CD4-positive, alpha-beta T cell treated with Interleukin-17A for 1 hour (primary cell): Measurements from ENCODE around the gene VAV3.
A peak's percentile ranks its signal among the peaks of the same experiment; 100 is the strongest.

Source experiments
- DNase-seq: peaks from one replicate; pipeline ENCODE4 v3.0.0-alpha.2; 2020

VAV3 gene

GRCh38 chr1:107966550-107966949, 1.6 kb upstream of the VAV3 start:
- DNase-seq = no peak

- peak; percentile 36 for DNase-seq
Observed at GRCh38 chr1:107964336-107965109, 457 bp downstream of the VAV3 start.

DNA sequence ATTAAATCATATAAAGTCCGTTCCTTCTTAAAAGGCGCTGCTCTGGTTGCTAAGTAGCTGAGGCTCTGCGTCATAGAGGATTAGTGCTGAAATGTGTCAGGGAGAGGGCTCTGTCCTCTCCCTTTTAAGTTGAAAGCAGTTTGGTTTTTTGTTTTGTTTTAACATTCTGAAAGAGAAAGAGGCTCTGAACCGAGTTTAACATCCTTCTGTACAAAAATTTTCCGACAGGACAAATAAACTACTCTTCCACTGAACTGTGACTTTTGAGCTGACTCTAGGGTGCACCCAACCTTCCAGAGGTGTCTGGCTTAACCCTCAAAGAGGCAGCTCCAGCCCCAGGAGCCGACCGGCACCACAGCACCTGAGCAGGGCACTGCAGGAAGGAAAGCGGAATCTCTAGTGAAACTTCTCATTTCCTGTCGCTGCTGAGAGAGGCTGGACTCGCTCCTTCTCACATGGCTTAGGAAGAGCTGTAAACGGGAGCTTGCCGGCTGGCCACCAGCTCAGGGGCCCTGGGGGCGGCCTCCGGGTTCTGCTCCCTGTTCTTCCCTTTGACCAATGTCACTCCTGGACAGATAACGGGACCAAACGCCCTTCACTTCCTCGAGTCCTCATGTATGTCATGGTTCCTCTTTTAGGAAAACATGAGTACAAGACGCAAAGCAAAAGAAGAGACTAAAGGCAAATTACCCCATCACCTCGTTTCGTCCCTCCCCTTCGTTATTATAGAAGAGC, 1.2 kb downstream of the VAV3 start:
- peak; percentile 58 for DNase-seq

GRCh38 chr1:107963008-107963407, 2.0 kb downstream of the VAV3 start:
- DNase-seq = no peak

DNA sequence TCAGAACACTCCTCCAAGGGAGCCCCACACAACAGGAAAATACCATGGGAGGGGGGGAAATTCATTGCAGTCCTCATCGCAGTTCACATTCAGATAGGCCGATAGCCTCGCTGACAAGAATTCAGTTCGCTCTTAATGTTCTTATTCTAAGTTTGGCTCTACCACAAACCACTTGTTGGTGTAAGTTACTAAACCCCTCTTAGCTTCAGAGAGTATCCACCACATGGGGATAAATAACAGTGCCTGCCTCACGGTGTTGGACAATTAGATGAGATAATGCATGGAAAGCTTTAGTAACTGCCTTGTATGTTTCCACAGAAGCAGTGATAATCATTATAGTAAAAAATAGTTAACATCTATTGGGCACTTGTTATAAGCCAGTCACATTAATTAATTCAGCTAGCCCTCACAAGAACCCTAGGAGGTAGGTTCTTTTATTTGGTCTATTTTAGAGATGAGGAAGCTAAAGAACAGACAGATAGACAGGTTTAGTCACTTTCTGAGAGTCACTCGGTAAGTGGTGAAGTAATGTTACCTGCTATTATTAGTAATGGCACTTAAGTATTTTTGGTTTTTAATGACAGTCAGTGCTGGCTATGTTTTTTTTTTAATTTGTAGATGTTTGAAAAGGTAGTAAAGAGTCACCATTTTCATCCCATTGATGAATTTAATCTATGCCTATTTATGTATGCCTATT, 10.1 kb downstream of the VAV3 start:
- no peak for DNase-seq

- no peak for DNase-seq
Observed at GRCh38 chr1:107954126-107954525, 10.9 kb downstream of the VAV3 start.

GRCh38 chr1:107953556-107953955, 11.4 kb downstream of the VAV3 start:
- DNase-seq = no peak

- DNase-seq = no peak
Observed at GRCh38 chr1:107952989-107953388, 12.0 kb downstream of the VAV3 start.

- no peak for DNase-seq
Observed at GRCh38 chr1:107950464-107950863, 14.5 kb downstream of the VAV3 start.

DNA sequence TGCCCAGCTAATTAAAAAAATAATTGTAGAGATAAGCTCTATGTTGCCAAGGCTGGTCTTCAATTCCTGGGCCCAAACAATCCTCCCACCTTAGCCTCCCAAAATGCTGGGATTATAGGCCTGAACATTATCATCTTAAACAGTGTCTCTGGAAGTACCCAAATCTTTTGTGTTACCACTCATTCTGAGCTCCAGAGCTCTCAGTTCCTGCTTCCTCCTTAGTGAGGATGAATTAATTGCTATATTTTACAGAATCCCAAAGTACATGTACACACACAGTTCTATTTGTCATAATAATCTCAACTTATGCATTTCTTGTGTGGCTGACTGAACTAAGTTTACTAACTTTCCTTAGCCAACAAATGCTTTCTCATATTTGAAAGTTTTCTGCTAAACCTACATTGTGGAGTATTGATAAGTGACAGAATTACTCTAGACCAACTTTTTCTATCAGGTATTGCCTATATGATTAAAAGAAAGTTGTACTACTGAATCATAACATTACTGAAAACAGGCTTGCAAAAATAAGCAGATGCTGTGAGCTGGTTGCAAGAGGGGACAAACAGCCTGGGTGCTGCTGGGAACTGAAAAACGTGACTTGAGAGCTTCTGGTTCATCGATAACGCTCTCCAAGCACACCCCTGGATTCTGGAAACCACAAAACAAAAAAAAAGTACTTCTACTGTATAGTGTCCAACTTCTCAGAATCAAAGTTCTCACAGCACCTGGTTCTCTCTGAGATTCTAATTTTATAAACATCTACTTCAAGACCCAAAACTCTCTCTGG, 15.3 kb downstream of the VAV3 start:
- no peak for DNase-seq

DNA sequence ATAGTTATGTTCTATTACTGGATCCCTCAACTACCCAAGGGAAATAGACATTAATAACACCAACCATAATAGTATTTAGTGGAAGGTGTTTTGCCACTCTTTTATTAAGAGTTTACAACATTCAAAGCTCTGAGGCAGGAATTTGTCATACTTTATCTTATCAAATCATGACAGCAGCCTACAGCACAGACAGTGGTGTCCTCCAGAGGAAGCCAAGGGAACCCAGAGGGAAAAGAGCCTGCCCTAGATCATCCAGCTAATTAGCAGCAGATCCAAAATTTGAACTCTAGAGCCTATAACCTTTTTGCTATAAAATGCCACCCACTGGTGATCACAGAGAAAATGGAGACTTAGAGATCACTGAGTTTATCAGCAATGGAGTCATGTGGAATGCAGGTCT, 18.2 kb downstream of the VAV3 start:
- no peak for DNase-seq

DNA sequence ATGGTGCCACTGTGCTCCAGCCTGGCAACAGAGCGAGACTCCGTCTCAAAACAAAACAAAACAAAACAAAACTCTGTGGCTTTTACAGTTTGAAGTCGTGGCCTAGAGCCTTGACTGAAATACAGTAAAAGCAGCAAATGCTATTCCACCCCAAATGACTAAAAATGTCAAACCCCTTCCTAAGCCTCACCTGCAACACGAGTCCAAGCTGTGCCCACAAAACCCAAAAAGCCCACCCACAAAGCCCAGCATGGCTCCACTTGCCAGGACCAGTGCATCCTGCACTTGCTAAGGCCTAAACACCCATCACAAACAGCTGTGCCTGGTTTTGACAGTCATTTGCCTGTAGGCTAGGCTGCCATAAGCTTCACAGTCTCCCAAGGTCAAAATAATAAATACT, 21.3 kb downstream of the VAV3 start:
- DNase-seq = peak; percentile 39

- no peak for DNase-seq
Observed at GRCh38 chr1:107942814-107943213, 22.2 kb downstream of the VAV3 start.

GRCh38 chr1:107941531-107941930, 23.4 kb downstream of the VAV3 start:
- no peak for DNase-seq

GRCh38 chr1:107941123-107941522, 23.9 kb downstream of the VAV3 start:
- DNase-seq = no peak

- no peak for DNase-seq
Observed at GRCh38 chr1:107940701-107941100, 24.3 kb downstream of the VAV3 start.

DNA sequence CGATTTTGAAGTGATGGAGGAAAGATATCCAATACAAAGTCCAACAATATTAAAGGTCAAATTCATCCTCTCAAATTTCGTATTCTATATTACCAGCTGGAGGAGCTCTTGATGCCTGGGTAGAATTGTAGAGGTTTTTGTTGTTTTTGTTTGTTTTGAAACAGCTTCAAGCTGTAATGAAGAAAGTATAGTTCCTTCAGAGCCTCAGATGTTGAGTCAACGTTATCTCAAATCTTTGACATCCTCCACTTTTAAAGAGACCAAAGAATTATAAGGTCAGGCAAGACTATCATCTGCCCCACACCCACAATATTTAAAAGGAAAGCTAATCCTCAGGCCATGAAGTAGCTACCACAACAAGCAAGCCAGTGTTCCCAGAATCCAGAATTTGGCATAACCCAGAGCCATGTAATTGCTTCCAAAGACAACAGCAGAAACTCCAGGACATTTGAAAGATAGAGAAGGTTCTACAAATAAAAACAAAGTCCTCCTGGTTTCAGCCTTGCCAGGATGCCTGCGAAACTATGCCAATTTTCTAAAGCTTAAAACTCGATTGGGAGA, 24.9 kb downstream of the VAV3 start:
- no peak for DNase-seq

GRCh38 chr1:107939256-107939655, 25.7 kb downstream of the VAV3 start:
- DNase-seq = no peak

GRCh38 chr1:107936498-107937481, 28.2 kb downstream of the VAV3 start:
- peak; percentile 63 for DNase-seq

DNA sequence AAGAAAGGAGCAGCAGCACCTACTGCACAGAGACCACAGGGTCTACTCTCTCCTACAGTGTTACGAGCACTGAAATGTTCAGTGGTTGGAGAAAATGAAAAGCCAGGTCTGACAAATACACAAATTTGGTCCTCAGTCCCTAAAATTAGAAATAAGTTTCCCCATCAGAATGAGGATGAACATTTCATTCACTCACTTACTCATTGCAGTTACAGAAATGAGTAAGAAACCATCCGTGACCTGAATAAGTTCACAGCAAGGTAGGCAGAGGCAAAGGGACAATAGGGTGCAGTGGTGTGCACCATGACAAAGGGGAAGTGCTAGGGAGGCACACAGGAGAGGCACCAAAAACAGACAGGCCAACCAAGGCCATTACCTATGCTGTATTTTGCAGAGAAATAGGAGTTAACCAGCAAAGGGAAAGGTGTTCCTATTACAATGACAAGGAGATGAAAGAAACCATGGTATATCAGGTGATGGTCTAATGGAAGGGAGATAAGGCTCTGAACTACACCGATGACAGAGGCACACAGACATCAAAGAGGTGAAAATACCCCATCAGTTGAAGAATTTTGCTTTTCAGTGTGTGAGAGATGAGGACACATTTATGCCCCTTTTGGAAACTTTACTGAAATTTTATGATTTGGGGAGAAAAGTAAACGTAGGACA, 29.4 kb downstream of the VAV3 start:
- peak; percentile 29 for DNase-seq

GRCh38 chr1:107934578-107934977, 30.4 kb downstream of the VAV3 start:
- no peak for DNase-seq
